Thyroid gland (tissue), 4 donors: ENCODE results near the gene DIPK2A. TPM values are rescaled to one million over a fixed set of nuclear protein-coding genes. Genes with fewer than 3 reads are reported as not detected.

Source experiments
- DNase-seq, 2 donors: peaks; one replicate each; pipeline ENCODE4 v3.0.0-alpha.2; 2019
- H3K27ac ChIP-seq, 3 donors: fragments of 200-600 bp; sonication (generic); 1 replicate in 2 of 3; 2 replicates in 1 of 3; pipeline ENCODE4 v1.5.1; 2016 to 2019; ENCODE audit warnings: mild to moderate bottlenecking in 1 of 3, moderate library complexity in 1 of 3
- H3K27me3 ChIP-seq: fragments of 200-600 bp; sonication (generic); one replicate; pipeline ENCODE4 v1.5.1; 2019
- H3K36me3 ChIP-seq, 2 donors: fragments of 200-600 bp; sonication (generic); one replicate each; pipeline ENCODE4 v1.5.1; 2016 to 2019
- H3K4me1 ChIP-seq, 2 donors: fragments of 200-600 bp; sonication (generic); one replicate each; pipeline ENCODE4 v1.5.1; 2017 to 2019
- H3K4me3 ChIP-seq, 3 donors: fragments of 200-600 bp; sonication (generic); replicated peaks in 1 of 3; 1 replicate in 2 of 3; 2 replicates in 1 of 3; pipeline ENCODE4 v1.5.1; 2016; ENCODE audit warnings: mild to moderate bottlenecking in 1 of 3
- H3K9me3 ChIP-seq: fragments of 200-600 bp; sonication (generic); one replicate; pipeline ENCODE4 v1.5.1; 2017
- CTCF ChIP-seq, 6 experiments: fragments of 200-600 bp in 3 of 6; fragments of 450-650 bp in 3 of 6; sonication (generic) in 3 of 6; IDR thresholded peaks; one replicate each; pipeline ENCODE4 v1.5.1; 2016 to 2019; ENCODE audit warnings: antibody characterized with exemption in 6 of 6, mild to moderate bottlenecking in 2 of 6, inconsistent platforms in 1 of 6, moderate library complexity in 1 of 6
- POLR2A ChIP-seq, 2 donors: fragments of 450-650 bp; IDR thresholded peaks; one replicate each; pipeline ENCODE4 v1.6.1; 2017; ENCODE audit warnings: antibody characterized with exemption in 2 of 2, mild to moderate bottlenecking in 2 of 2, moderate library complexity in 1 of 2
- WGBS, 2 donors: methylation state at CpG; one replicate each; pipeline ENCODE4 v1.1.5; 2017; 5-methylcytosine and 5-hydroxymethylcytosine counted together
- intact Hi-C: fragments of 100-400 bp; cut with DNase I; formaldehyde crosslinking; loops from one replicate; pipeline ENCODE4 v1.15.1; 2023
- total RNA-seq, 4 donors: library from RNA; depleted of rRNA; stranded (reverse); fragments of >200 nt; gene quantifications; one replicate each; pipeline ENCODE4 v1.2.3, GENCODE V29; 2016

DIPK2A gene
- total RNA-seq, result 10 to 100 TPM; 26.5 to 35.7 (median 28.9) TPM

GRCh38 chr3:143971359-143972154 is at the start of gene DIPK2A:
DIPK2A (plus strand) TSS chr3:143971823; CDS start chr3:143972333, 510 bp downstream.
- 0 to 1% methylated on average over 40 to 59 of the region's 71 CpGs for WGBS, 2 donors
- Histone ChIP-seq H3K27me3 (no peaks in the 10 kb centered on the region), H3K4me1 (peaks cover 18% of the 10 kb centered on the region in 2 donors), H3K36me3 (no peaks in the 10 kb centered on the region), H3K4me3 (peak within 1 kb of the TSS; percentile 84 to 99 (median 91)), H3K27ac (peak within 1 kb of the TSS; percentile 97 to 99 (median 98)), H3K9me3 (no peaks in the 10 kb centered on the region)
- DNase-seq, result peak; percentile 96 to 97
- intact Hi-C loops, result no loop called here
- peak; percentile 93 to 99 for TF ChIP-seq POLR2A (IDR thresholded peaks at IDR 0.05)
- TF ChIP-seq CTCF (IDR thresholded peaks at IDR 0.05), result no peak

DNA sequence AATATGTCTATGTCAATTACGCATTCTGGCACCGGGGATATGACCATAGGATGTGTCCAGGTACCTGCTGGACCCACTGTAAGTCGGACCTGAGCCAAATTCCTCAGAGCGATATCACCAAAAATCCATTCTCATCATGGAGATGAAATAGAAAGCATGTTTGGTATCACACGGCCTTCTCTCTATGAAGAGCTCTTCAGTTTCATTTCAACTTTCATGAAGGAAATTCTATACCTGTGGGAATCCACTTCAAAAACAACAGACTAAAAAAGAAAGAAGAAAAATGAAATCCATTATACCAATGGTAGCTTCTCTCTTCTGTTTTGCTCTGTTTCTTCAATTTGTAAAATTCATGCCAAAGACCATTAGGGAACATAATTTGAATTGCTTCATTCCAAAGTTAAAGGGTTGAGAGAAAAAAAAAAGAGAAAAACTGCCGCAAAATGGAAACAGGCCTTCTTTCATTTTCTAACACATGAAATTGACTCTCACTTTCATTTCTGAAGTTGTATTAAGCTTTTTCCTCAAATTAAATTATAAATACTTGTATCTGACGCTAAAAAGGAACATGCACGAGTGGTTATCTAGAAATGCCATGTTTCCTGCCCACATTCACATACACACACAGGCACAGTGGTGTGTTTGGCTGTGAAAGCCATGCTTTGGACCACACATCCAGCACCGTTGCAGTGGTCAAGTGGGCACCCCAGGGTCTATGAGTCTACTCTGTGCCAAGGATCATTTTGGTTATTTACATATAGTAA is 46.9 kb upstream of the DIPK2A start:
- H3K27me3 ChIP-seq, result no peaks in the 10 kb centered on the region
- no peak for TF ChIP-seq POLR2A (IDR thresholded peaks at IDR 0.05)
- no peak for TF ChIP-seq CTCF (IDR thresholded peaks at IDR 0.05)
- WGBS, 2 donors, result 85 to 91% methylated on average over 9 of the region's 9 CpGs
- no peak for DNase-seq
- intact Hi-C loops, result no loop called here
- H3K27ac ChIP-seq, result no peak overlapping the region
- no peaks in the 10 kb centered on the region for H3K4me1 ChIP-seq
- H3K36me3 ChIP-seq, result no peaks in the 10 kb centered on the region
- H3K4me3 ChIP-seq, result no peak overlapping the region
- no peaks in the 10 kb centered on the region for H3K9me3 ChIP-seq

GRCh38 chr3:143928056-143928455 is 43.6 kb upstream of the DIPK2A start:
- Histone ChIP-seq H3K27me3 (no peaks in the 10 kb centered on the region), H3K4me3 (no peak overlapping the region), H3K9me3 (no peaks in the 10 kb centered on the region), H3K27ac (no peak overlapping the region), H3K36me3 (no peaks in the 10 kb centered on the region), H3K4me1 (no peaks in the 10 kb centered on the region)
- no peak for TF ChIP-seq POLR2A (IDR thresholded peaks at IDR 0.05)
- TF ChIP-seq CTCF (IDR thresholded peaks at IDR 0.05), result no peak
- DNase-seq, result no peak
- WGBS, 2 donors, result 88 to 91% methylated on average over 1 of the region's 1 CpG
- intact Hi-C loops, result no loop called here

- TF ChIP-seq CTCF (IDR thresholded peaks at IDR 0.05), result no peak
- TF ChIP-seq POLR2A (IDR thresholded peaks at IDR 0.05), result no peak
- 73 to 74% methylated on average over 3 of the region's 3 CpGs for WGBS, 2 donors
- H3K27ac ChIP-seq, result no peak overlapping the region
- no peaks in the 10 kb centered on the region for H3K36me3 ChIP-seq
- no peaks in the 10 kb centered on the region for H3K4me1 ChIP-seq
- no peaks in the 10 kb centered on the region for H3K27me3 ChIP-seq
- intact Hi-C loops, result no loop called here
- H3K4me3 ChIP-seq, result no peak overlapping the region
- no peaks in the 10 kb centered on the region for H3K9me3 ChIP-seq
- no peak for DNase-seq
Observed at GRCh38 chr3:143928541-143929255, 42.9 kb upstream of the DIPK2A start.
